Liver (tissue), 3 donors: ENCODE results near the gene COG2.

Experiments used
- ATF3 ChIP-seq: IDR thresholded peaks from 2 replicates; pipeline ENCODE4 v1.6.1; 2016; ENCODE audit warnings: antibody characterized with exemption
- CTCF ChIP-seq: fragments of 150-350 bp; IDR thresholded peaks from 2 replicates; pipeline ENCODE4 v1.5.1; 2017; ENCODE audit warnings: improper control_type of control experiment, low read depth, low read length; ENCODE audit not compliant: missing input control
- EGR1 ChIP-seq, 2 donors: IDR thresholded peaks; 2 replicates each; pipeline ENCODE4 v1.6.1; 2016 to 2018; ENCODE audit warnings: antibody characterized with exemption in 2 of 2, low read depth in 2 of 2
- FOXA1 ChIP-seq: IDR thresholded peaks from 2 replicates; pipeline ENCODE4 v1.6.1; 2016; ENCODE audit warnings: antibody characterized with exemption
- JUND ChIP-seq, 2 donors: IDR thresholded peaks; 2 replicates each; pipeline ENCODE4 v1.6.1; 2016; ENCODE audit warnings: antibody characterized with exemption in 2 of 2
- MAX ChIP-seq: IDR thresholded peaks from 2 replicates; pipeline ENCODE4 v1.6.1; 2016; ENCODE audit warnings: antibody characterized with exemption
- RAD21 ChIP-seq, 2 donors: IDR thresholded peaks; 2 replicates each; pipeline ENCODE4 v1.6.1; 2016; ENCODE audit warnings: antibody characterized with exemption in 2 of 2, mild to moderate bottlenecking in 2 of 2
- REST ChIP-seq: IDR thresholded peaks from 2 replicates; pipeline ENCODE4 v1.6.1; 2016; ENCODE audit warnings: antibody characterized with exemption, mild to moderate bottlenecking
- TAF1 ChIP-seq: conservative IDR thresholded peaks from 2 replicates; pipeline ENCODE4 v1.6.1; 2016; ENCODE audit warnings: antibody characterized with exemption, mild to moderate bottlenecking
- YY1 ChIP-seq: IDR thresholded peaks from 2 replicates; pipeline ENCODE4 v1.6.1; 2016; ENCODE audit warnings: antibody characterized with exemption, mild to moderate bottlenecking
- donor health status: healthy.
- donor health status: healthy.

GRCh38 chr1:230592848-230593414 is 49.4 kb upstream of the COG2 start:
- no peak for TF ChIP-seq RAD21 (IDR thresholded peaks at IDR 0.05)
- no peak for TF ChIP-seq CTCF
- TF ChIP-seq MAX: no peak
- TF ChIP-seq JUND (IDR thresholded peaks at IDR 0.05): no peak
- no peak for TF ChIP-seq YY1
- TF ChIP-seq FOXA1: no peak
- TF ChIP-seq REST: no peak
- no peak for TF ChIP-seq TAF1
- no peak for TF ChIP-seq ATF3
- TF ChIP-seq EGR1 (IDR thresholded peaks at IDR 0.05; ENCODE audit: low read depth in 2 of 2): no peak
